K562 (cell line): ENCODE measurements around the gene MYO1E. TPM values are rescaled to one million over a fixed set of nuclear protein-coding genes. Genes with fewer than 3 reads are reported as not detected.

Experiments
- ATAC-seq: fragments of 200-7000 bp; cut with Tn5 transposase; 3 replicates; pipeline ENCODE4 v1.9.1; 2020; ENCODE audit warnings: moderate library complexity
- BruUV-seq: library from RNA; stranded (reverse); fragments of 400-500 nt; replicated peaks from 2 replicates; lab custom pipeline; 2021; lab: Mats Ljungman, UMichigan
- CTCF ChIA-PET: fragments of 300-600 bp; formaldehyde crosslinking; extraction: SDS; loops from one replicate; lab custom pipeline; 2021; ENCODE audit warnings: low intra/inter-chr PET ratio; lab: Yijun Ruan, JAX
- POLR2A ChIA-PET: fragments of 300-600, 350-650 bp; sonication (Branson Sonifier 250); formaldehyde crosslinking; extraction: SDS; loops from one replicate; lab custom pipeline; 2021; ENCODE audit warnings: antibody characterized with exemption, inconsistent platforms; lab: Yijun Ruan, JAX
- DNase-seq, 4 experiments: peaks; one replicate each; pipeline versions ENCODE4 v3.0.0 to v3.0.0-alpha.2; 2011 to 2018; ENCODE audit warnings: low spot score in 3 of 4, mixed read lengths in 3 of 4; ENCODE audit errors: extremely low read depth in 1 of 4
- FAIRE-seq: peaks from 2 replicates; lab custom pipeline; 2011; peaks lifted over from hg19 to GRCh38; lab: Jason Lieb, UNC
- H2AFZ ChIP-seq: 2 replicates; pipeline ENCODE4 v1.6.0; 2011; ENCODE audit warnings: low read depth, low read length, control low read depth, inconsistent platforms
- H3K27ac ChIP-seq: fragments of 200-600 bp; 3 replicates; pipeline ENCODE4 v1.8.0; 2011; ENCODE audit warnings: low read depth, mild to moderate bottlenecking, control low read depth, inconsistent platforms, low read length, moderate library complexity, mixed read lengths; ENCODE audit errors: extremely low read depth
- H3K27me3 ChIP-seq, 2 experiments: fragments of 300-600 bp in 1 of 2; 2 replicates in 1 of 2; 3 replicates in 1 of 2; pipeline versions ENCODE4 v1.6.0 to v1.8.0; 2011; ENCODE audit warnings: inconsistent platforms in 2 of 2, low read length in 2 of 2, mild to moderate bottlenecking in 1 of 2, mixed read lengths in 1 of 2, moderate library complexity in 1 of 2; ENCODE audit not compliant: control insufficient read depth in 2 of 2, insufficient read depth in 2 of 2
- H3K36me3 ChIP-seq: fragments of 300-600 bp; 3 replicates; pipeline ENCODE4 v1.8.0; 2011; ENCODE audit warnings: mild to moderate bottlenecking, low read length, inconsistent platforms; ENCODE audit not compliant: control insufficient read depth, insufficient read depth
- H3K4me1 ChIP-seq, 2 experiments: fragments of 200-600 bp in 1 of 2; replicated peaks in 1 of 2; 2 replicates in 1 of 2; 3 replicates in 1 of 2; pipeline versions ENCODE4 v1.5.1 to v1.8.0; 2011; ENCODE audit warnings: inconsistent platforms in 2 of 2, low read length in 2 of 2, mild to moderate bottlenecking in 1 of 2, mixed read lengths in 1 of 2, moderate library complexity in 1 of 2; ENCODE audit not compliant: control insufficient read depth in 2 of 2, insufficient read depth in 2 of 2
- H3K4me2 ChIP-seq: 2 replicates; pipeline ENCODE4 v1.6.1; 2011; ENCODE audit warnings: low read length, control low read depth, inconsistent platforms, mixed read lengths; ENCODE audit not compliant: insufficient read depth
- H3K4me3 ChIP-seq: fragments of 200-600 bp; sonication (generic), shearing (Covaris generic); 2 replicates; pipeline ENCODE4 v1.5.1; 2016; ENCODE audit warnings: control low read depth, inconsistent platforms
- H3K79me2 ChIP-seq: fragments of 200-600 bp; 3 replicates; pipeline ENCODE4 v1.8.0; 2011; ENCODE audit warnings: low read length, inconsistent platforms; ENCODE audit not compliant: control insufficient read depth, insufficient read depth
- H3K9ac ChIP-seq, 2 experiments: 2 replicates each; pipeline versions ENCODE4 v1.6.0 to v1.6.1; 2011; ENCODE audit warnings: low read depth in 2 of 2, low read length in 2 of 2, control low read depth in 1 of 2, inconsistent platforms in 1 of 2, mild to moderate bottlenecking in 1 of 2, mixed read lengths in 1 of 2; ENCODE audit not compliant: insufficient read depth in 1 of 2
- H3K9me1 ChIP-seq: one replicate; pipeline ENCODE4 v1.6.0; 2011; ENCODE audit warnings: inconsistent platforms, mild to moderate bottlenecking, low read length, moderate library complexity; ENCODE audit not compliant: control insufficient read depth, insufficient read depth
- H3K9me3 ChIP-seq: replicated peaks from 2 replicates; pipeline ENCODE4 v1.5.1; 2011; ENCODE audit warnings: low read depth, low read length, inconsistent platforms; ENCODE audit not compliant: control insufficient read depth, insufficient read depth
- H4K20me1 ChIP-seq: replicated peaks from 2 replicates; pipeline ENCODE4 v1.6.1; 2011; ENCODE audit warnings: low read length, inconsistent platforms, mixed read lengths; ENCODE audit not compliant: control insufficient read depth, insufficient read depth
- BACH1 ChIP-seq: fragments of 200-800 bp; sonication (Bioruptor generic); IDR thresholded peaks from 2 replicates; pipeline ENCODE4 v1.6.1; 2016; ENCODE audit warnings: missing genetic modification characterization, missing compliant biosample characterization
- GTF2F1 ChIP-seq: IDR thresholded peaks from 2 replicates; pipeline ENCODE4 v1.6.1; 2011; ENCODE audit warnings: low read depth, low read length, improper control_type of control experiment
- KAT8 ChIP-seq: fragments of 450-650 bp; IDR thresholded peaks from 2 replicates; pipeline ENCODE4 v1.6.1; 2016; ENCODE audit warnings: low read depth, mild to moderate bottlenecking
- PHB ChIP-seq: fragments of 250-450 bp; sonication (Bioruptor Pico); IDR thresholded peaks from 2 replicates; pipeline ENCODE4 v1.5.0; 2021
- PRPF4 ChIP-seq: fragments of 200-400 bp; formaldehyde crosslinking; IDR thresholded peaks from one replicate; pipeline ENCODE4 v1.6.1; 2017; ENCODE audit warnings: low read length, low read depth, mild to moderate bottlenecking; ENCODE audit not compliant: insufficient read depth, poor library complexity, severe bottlenecking
- SAP30 ChIP-seq: fragments of 200-600 bp; sonication (generic); IDR thresholded peaks from 2 replicates; pipeline ENCODE4 v1.6.1; 2012; ENCODE audit warnings: borderline replicate concordance, low read depth, mild to moderate bottlenecking, moderate library complexity, low read length, control low read depth, inconsistent platforms; ENCODE audit not compliant: insufficient read depth, poor library complexity, severe bottlenecking
- SMAD4 ChIP-seq: fragments of 250-450 bp; sonication (Bioruptor Pico); conservative IDR thresholded peaks from 2 replicates; pipeline ENCODE4 v1.8.0; 2021; ENCODE audit warnings: inconsistent platforms, mild to moderate bottlenecking, moderate library complexity
- ZNF232 ChIP-seq: sonication (generic); formaldehyde crosslinking; IDR thresholded peaks from 2 replicates; pipeline ENCODE4 v1.8.0; 2022; ENCODE audit warnings: mild to moderate bottlenecking, missing genetic modification reagents
- WGBS: fragments of 100-300 bp; shearing (Covaris generic); methylation state at CpG from one replicate; pipeline ENCODE4 v1.1.6; 2016; ENCODE audit warnings: low coverage, mixed read lengths; ENCODE audit not compliant: insufficient coverage; ENCODE audit errors: missing lambda C conversion rate; 5-methylcytosine and 5-hydroxymethylcytosine counted together
- in situ Hi-C: fragments of 300-500 bp; cut with MboI; formaldehyde crosslinking; loops from 4 replicates; pipeline ENCODE4 v1.15.0; 2018; ENCODE audit warnings: inconsistent platforms, mixed read lengths
- intact Hi-C: fragments of 100-400 bp; cut with micrococcal nuclease; formaldehyde crosslinking; loops from 2 replicates; pipeline ENCODE4 v1.14.2; 2022
- polyA plus RNA-seq, 8 experiments: library from polyadenylated mRNA; depleted of rRNA in 4 of 8; stranded (reverse) in 5 of 8; unstranded in 3 of 8; fragments of >200 nt; fragmentation: Nextera tagmentation in 2 of 8; fragmentation: Illumina TruSeq in 1 of 8; extraction: Ambion mirVana in 2 of 8; extraction: Trizol in 1 of 8; gene quantifications; 2 replicates each; pipeline versions ENCODE4 v1.2.1 to v1.2.3, GENCODE V29; 2011 to 2014; ENCODE audit warnings: inconsistent platforms in 1 of 8, missing spikeins in 1 of 8
- total RNA-seq, 7 experiments: library from RNA; depleted of rRNA in 6 of 7; stranded (reverse); fragments of >200 nt in 6 of 7; fragmentation: Illumina TruSeq in 2 of 7; extraction: Trizol in 2 of 7; gene quantifications; 2 replicates each; pipeline versions ENCODE4 v1.2.1 to v1.2.3, GENCODE V29; 2011 to 2021; ENCODE audit warnings: low replicate concordance in 1 of 7

MYO1E gene
- total and polyA plus RNA-seq, 9 of the 15 experiments (the other 6 are each of a cell fraction or from before 2014, with no cell fraction given): under 0.01 to 0.44 (median 0.01) TPM; not detected in 6

DNA sequence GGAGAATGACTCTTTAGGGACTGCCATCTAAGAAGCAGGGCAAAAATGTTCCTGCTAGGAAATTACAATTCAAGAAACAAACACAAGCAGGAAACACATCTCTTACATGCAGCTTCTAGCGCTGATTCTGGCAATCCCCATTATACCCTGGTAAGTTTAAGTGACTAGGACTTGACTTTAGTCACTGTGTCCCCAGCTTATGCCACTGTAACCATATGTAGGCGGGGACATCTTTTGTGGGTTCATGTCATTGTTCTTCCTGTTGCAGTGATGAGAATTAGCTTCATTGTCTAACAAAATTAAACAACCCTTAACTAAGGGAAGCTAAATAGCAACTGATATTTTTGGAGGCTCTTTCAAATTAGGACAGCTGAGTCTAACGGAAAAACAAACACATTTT, 47.4 kb upstream of the MYO1E start:
- no TSS peak for BruUV-seq
- Histone ChIP-seq H3K9me3 (no peaks in the 10 kb centered on the region), H3K4me2 (no peak overlapping the region), H3K79me2 (no peaks in the 10 kb centered on the region), H3K36me3 (no peaks in the 10 kb centered on the region), H3K9me1 (no peaks in the 10 kb centered on the region), H3K4me1 (no peaks in the 10 kb centered on the region), H3K4me3 (no peak overlapping the region), H4K20me1 (no peaks in the 10 kb centered on the region), H2AFZ (no peak overlapping the region), H3K27ac (no peak overlapping the region), H3K27me3 (peaks cover 0 to 6% of the 10 kb centered on the region in 2 experiments; a peak in 2 of 5 replicates), H3K9ac (no peak overlapping the region)
- no peak for FAIRE-seq
- no peak for DNase-seq
- TF ChIP-seq ZNF232 (CRISPR knock-in tag): no peak
- no peak for TF ChIP-seq GTF2F1
- no peak for TF ChIP-seq PRPF4
- no peak for TF ChIP-seq SMAD4 (CRISPR knock-in tag)
- TF ChIP-seq SAP30: no peak
- no peak for TF ChIP-seq BACH1 (tag)
- TF ChIP-seq PHB (CRISPR knock-in tag): no peak
- TF ChIP-seq KAT8: no peak
- no peak for ATAC-seq
- in situ Hi-C loops: no loop called here
- POLR2A ChIA-PET: no interaction called here
- CTCF ChIA-PET: no interaction called here
- intact Hi-C loops: no loop called here
- 2% methylated on average over 3 of the region's 3 CpGs for WGBS
